Non-pigmented ciliary epithelial cell (primary cell): ENCODE measurements around the gene JAZF1.

ENCODE experiments used
- DNase-seq: peaks from one replicate; pipeline ENCODE4 v3.0.0-alpha.2; 2010; ENCODE audit warnings: low read depth

JAZF1 gene

DNA sequence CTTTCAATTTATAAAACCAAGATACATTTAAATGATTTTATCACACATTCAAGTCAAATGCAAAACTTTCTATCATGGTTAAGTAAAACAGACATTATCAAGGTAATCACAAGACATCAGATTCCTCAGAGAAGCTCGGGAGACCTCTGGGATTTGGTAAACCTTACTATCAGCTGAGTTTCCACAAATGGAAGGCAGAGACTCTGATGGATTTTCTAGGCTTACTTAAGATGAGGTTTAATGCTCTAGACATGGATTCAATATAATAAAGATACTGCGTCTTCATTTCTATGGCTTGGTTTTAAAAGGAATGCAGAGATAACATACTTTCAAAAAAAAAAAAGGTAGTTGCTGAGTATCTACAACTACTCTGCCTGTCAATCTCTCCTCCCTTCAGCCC lies 171.7 kb downstream of the JAZF1 start:
- DNase-seq, result no peak

DNA sequence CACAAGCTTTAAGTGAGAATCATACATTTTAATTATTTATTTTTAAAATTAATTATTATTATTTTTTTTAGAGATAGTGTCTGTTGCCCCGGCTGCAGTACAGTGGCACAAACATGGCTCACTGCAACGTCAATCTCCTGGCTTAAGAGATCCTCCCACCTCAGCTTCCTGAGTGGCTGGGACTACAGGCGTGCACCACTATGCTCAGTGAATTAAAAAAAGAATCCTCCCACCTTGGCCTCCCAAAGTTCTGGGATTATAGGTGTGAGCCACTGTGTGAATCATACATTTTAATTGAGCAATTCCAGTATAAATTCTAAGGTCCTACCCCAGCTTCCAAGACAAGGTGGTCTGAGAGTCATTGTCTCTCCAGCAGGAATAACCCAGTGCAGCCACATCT lies 172.4 kb downstream of the JAZF1 start:
- DNase-seq, result no peak

DNA sequence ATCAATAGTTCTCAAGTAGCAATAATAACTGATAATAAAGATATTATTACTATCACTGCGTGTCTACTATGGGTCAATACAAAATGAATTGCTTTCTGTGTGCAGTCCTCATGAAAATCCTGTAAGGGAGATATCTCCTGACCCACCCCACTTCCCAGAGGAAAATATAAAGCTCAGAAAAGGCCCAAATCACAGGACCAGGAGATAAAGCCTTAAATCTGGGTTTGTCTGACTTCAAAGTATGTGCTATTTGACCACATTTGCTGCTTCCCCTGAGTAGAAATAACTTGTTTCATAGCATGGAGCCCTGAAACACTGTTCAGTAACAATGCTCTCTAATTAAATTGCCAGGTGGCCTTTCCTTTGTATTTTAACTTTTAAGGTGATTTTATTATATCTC lies 174.1 kb downstream of the JAZF1 start:
- no peak for DNase-seq

DNA sequence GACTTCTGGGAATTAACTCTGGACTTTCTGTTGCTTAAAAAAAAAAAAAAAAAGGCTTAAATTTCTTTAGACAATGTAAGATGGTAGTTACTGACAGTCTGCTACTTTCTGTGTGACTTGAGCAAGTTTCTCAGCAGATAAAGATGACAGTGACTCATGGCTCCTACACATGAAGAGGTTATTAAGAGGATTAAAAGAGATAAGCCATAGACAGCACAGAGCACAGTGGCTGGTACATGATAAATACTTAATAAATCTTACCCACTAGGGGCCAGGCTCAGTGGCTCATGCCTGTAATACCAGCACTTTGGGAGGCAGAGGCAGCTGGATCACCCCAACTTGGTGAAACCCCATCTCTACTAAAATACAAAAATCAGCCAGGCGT lies 174.8 kb downstream of the JAZF1 start:
- DNase-seq, result no peak

DNA sequence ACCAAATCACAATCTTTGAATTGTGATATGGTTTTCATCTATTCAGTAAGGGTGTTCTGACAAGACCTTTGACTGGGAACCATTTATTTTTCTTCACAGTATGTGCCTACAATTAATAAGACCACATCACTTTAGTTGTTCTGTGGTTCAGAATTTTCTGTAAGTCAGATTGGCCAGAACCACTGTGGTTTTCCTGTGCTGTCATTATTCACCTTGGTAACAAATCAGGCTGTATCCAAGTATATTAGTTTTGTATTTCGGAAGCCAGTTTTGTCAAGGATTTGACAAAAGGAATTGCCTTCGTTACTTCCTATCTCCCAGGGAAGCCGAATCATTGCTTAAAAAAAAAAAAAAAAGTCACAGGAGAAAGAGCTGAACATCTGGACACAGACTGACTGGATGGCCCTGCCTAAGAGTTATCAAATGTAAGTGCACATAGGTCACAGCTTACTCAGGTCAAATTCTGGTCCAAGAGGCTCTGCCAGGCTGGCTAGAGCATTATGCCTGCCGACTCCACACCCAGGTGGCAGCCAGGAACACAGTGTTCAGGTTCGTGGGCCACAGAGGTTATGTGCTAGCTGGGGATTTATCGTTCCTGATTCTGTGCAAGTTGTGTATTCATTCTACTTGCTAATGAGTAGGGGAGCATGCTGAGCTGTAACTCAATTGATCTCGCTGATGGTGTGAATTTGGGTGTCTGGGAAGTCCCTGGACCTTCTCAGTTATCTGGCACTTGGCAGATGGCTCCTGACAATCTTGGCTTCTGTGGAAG lies 175.3 kb downstream of the JAZF1 start:
- DNase-seq, result no peak

DNA sequence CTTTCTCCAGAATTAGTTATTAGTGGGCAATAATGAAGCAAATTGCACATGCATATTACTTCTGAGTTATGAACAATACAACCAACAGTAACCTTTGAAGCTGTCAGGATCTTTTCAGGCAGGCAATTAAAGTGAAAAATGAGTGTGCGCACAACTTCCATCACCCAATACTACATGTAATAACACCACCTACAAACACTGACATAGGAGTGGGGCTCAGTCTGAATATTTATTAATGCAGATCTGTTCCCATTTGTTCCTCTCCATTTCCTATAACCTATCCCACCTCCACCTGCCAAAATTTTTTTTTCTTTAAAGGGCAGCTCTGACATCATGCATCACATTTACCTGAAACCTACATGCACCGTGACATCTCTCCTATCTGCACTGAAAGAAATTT lies 177.2 kb downstream of the JAZF1 start:
- DNase-seq, result no peak

DNA sequence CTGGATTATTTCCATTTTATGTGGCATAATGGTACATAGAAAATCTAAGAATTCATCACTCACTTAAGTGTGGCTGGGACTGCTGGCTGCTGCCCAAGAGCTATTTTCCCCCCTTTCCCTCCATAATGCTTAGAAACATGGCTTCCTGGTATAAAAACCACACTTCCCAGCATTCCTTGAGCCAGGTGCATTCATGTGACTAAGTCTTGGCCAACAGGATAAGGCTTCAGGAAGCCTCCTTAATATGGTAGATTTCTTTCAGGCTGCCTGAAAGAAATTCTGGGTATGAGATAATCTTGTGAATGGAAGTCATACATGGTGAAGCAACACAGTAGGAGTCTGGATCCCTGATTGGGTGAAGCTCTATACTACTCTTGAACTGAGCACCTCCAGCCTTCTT lies 178.0 kb downstream of the JAZF1 start:
- no peak for DNase-seq

DNA sequence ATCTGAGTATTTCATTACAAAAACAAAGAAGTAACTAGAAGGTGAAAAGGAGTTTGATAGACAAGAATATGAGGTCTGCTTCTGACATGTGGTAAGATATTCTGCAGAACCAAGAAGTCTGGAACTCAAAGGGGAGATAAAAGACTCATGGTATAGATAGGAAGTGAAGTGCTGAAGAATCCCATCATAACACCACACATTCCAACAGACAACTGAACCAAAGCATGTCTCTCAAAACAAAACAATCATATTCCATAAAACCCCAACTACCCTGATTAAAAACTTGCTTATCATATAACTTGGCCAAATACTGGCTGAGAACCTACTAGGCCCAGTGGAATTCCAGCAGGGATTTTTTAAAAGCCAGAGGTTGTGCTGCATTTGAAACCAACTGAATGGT lies 178.7 kb downstream of the JAZF1 start:
- no peak for DNase-seq

DNA sequence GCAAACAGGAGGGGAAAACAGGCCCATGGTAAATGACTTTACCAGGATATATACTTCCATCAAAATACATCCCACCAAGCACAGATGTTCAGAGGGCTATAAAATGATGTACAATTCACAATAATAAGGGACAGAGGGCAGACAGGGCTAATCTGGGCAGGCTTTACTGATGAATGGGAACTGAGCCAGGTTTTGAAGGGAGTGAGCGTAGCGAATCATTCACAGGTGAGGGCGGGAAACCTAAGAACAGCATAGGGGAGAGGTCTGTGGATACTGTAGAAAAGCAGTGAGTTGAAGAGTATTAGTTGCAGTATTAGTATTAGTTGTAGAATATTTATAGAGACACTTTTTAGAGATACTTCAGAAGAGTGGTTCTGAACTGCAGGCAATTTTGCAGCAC lies 180.8 kb downstream of the JAZF1 start:
- no peak for DNase-seq

DNA sequence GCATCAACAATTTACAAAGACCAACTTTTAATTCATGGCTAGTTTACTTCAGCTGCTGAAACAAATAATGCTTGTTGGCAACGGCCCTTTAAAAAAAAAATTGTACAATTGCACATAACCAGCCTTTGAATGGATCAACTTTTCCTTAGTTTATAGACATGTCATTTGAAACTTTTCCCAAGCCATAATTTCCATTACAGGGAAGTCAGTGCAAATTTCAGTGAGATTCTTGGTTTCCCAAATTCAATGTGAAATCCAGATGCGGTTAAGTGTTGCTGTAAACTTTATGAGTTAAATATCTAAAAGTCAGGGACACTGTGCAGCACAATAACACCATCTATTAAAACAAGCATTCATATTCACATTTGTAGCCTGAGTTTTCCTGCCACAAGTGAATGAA lies 182.2 kb downstream of the JAZF1 start:
- no peak for DNase-seq

DNA sequence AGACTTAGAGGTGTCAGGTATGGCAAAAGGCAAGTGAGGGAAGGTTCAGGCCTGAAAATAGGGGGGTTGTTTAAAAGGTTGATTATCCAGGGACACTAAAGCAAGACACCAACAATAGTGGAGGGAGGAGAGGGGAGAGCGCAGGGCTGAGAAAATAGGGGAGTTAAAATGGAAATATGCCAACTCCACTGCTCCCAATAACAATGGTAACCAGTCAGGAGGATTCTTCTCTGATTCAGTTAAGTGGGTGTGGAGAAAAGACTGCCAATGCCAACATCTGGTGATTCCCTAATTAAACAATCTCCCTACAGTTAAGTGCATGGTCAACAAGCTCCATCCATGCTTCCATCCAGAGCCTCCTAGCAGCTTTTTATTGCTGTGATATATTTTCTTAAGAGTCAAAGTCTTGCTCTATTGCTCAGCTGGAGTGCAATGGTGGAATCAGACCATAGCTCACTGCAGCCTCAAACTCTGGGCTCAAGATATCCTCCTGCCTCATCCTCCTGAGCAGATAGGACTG lies 183.3 kb downstream of the JAZF1 start:
- DNase-seq, result no peak

DNA sequence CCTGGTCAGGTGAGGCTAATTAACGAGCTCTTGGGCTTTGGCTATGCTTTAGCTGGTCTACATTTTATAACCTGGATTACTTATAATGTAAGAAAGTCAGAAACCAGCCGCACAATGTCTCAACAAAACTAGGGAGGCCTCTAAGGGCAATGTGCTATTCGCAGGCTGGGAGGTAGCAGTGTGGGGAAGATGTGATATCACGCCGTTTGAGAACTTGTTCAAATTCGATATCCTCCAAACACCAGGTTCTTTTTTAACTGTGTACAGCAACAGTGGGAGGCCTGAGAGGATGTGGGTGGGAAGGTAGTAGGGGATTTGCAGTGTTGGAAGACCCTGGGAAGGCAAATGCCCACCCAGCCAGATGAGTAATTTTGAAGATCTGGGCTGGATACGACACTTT lies 184.5 kb downstream of the JAZF1 start:
- DNase-seq, result no peak

DNA sequence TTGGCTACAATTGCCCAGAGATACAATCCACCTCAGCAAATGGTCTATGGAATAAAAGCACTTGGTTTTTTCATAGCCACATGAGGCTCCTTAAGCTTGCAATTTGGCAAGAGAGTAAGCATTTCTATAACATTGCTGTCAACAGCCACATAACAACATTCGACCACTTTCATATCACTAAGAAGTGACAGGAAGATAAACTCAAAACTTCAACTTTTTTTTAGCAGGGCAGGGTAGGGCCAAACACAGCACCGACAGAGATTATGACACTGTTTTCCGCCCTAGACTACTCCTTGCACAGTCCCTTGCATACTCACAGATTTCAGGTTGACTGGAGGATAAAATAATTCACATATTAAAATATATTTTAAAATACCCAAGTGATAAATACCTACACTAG lies 185.4 kb downstream of the JAZF1 start:
- DNase-seq, result no peak

DNA sequence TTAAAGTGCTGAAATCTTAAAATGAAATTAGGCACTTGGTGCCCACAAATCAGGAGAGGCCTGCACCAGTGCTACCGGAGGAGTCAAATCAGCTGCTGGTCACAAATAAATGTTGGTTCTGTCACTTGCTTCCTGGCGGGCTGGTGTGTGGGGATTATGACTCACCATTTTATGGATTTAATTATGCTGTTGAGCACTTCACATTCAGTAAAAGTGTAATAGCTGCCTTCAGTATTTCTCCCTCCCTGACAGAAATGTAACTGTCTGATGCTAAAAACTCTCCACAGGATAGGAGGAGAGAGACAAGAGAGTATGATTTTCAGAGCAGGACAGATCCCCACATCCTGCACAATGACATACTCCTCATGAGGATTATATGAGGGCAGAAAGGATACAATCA lies 186.0 kb downstream of the JAZF1 start:
- no peak for DNase-seq

DNA sequence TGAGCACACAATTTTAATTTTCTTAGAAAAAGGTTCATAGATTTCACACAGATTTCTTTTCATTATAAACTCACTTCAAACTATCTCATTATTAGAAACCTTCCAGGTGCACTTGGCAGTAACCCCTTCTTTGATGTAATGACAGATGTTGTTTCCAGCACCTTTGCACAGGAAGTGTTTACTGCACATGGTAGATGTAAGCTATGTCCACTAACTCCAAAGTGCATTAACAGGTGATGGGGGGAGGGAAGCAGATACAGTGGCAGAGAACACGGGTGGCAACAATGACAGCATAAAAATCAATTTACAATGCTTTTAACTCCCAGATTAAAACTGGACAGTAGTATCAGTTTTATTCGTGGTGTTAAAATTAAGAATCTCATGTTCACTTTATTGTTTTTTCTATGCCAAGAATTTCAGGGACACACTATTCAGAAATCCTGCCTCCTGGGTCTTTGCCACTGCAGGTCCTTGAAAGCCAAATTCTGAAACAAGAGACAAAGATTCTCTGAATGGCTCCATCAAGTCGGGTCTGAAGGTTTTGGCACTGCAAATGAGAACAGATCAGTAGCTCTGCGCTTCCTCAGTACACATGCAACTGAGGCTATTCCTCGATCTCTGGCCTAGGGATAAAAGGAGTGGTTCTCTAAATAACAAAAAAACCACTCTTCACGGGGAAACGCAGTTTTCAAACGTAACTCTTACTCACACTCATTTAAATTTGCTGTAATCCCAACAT lies 187.7 kb downstream of the JAZF1 start:
- DNase-seq, result no peak

DNA sequence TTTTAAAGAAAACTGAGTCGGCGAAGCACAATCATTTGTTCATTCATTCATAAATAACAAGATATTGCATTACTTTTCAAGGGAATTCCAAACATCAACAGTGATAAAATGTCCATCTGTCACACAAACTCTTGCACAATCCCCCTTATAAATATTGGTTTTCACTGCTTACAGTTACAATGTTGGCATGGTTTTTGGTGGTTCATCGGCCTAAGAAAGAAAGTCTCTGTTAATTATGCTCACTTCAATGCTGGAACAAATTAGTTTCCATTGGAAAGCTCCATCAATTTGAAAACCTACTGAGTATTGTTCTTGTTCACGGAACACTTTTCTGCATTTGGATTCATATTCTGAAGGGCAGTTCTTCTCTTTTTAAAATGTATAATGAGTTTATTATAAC lies 188.5 kb downstream of the JAZF1 start:
- no peak for DNase-seq

DNA sequence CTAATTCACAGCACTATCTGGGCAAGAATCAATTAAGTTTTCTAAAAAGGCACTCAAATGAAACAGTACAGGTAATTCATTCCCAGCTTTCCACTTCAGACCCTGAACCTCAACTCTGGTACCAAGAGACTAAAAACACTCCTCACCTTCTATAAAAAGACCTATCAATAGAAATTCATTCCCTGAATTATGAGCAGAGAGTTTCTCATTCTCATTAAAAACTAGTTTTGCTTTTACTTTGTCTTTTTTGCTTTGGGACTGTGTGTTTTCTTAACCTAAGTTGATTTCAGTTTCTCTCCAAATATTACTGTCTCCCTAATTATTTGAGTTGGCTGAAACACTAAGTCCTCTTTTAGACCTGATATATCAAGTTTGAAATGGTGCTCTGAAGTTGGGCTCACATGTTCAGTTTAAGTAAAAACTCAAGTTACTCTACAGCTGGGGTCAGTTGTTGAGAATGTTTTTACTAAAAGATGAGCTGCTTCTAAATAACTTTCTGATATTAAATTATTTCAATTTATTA lies 189.5 kb downstream of the JAZF1 start:
- DNase-seq, result no peak

DNA sequence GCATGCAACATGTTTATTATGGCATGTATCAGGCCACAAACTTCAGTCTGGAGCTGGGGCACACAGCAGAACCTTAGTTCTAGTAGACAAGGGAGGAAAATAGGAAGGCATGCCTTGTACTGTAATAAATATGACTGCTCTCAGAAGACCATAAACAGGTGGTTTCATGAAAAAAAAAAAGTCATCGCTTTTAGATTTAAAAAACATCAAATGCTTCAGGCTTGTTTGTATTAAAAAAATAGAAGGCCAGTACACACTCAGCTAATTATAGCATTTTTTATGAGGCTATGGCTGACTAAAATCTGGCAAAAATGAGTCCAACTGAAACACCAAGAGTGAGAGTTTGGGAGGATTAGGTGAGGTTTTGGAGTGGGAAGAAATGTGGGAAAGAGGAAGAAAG lies 204.1 kb downstream of the JAZF1 start:
- DNase-seq, result no peak

DNA sequence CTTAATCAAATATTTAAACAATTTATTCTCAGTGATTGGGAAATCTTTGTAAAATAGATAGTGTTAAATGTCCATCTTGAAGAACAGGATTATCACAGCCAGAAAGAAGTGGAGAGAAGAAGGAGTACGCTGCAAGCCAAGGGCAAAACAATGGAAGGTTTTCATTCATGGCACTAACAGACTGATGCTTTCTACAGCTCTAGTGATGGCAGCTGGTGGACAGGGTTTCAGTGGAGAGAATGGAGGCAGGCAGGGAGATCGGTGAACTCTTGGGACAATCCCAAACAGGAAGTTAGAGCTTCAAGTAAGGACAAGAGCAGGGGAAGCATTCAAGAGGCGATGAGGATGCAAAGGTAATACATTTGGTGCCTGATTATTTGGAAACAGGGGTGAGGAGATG lies 207.0 kb downstream of the JAZF1 start:
- DNase-seq, result no peak

DNA sequence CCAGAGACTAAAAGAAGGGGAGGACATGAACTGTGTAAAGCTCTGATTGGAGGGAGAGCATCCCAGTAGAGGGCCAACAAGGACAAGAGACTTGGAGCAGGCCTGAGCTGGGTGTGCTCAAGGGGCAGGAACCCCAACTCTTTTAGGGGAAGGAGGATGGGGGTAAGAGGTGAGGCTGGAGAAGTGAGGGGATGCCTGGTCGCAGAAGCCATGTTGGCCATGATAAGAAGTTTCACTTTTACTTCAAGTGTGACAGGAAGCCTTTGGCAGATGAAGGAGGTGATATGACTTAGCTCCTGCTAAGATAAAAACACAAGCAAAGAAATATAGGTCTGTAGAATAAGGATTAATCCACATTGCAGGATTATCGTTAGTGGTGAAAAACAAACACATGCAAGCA lies 208.3 kb downstream of the JAZF1 start:
- DNase-seq, result no peak

DNA sequence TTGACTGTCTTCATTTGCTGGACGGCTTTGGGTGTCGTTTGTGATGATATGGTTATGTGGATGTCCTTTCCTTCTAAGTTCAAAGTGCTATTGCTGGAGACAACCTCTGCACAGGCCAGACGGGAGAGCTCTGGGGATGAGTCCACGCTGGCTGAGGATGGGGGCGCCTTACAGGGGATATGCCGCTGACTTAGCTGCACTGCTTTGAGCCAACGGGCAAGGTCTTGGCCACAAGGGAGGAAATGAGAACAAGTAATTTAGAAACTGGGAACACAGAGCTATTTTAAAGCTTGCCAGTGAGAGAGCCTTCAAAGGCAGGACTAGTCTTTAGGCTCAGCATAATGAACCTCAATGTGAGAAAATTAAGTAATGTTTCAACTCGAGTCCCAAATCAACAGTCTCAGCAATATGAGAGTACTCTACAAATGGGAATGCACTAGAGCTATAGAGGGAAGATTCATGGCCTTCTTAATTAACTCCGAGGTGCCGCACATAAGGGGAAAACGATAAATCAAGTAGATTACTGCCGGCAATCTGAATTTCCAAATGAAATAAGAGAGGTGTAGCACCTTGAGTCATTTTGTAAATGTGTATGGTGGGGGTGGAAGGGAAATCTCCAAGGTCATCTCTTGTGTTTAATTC lies 209.3 kb downstream of the JAZF1 start:
- no peak for DNase-seq

DNA sequence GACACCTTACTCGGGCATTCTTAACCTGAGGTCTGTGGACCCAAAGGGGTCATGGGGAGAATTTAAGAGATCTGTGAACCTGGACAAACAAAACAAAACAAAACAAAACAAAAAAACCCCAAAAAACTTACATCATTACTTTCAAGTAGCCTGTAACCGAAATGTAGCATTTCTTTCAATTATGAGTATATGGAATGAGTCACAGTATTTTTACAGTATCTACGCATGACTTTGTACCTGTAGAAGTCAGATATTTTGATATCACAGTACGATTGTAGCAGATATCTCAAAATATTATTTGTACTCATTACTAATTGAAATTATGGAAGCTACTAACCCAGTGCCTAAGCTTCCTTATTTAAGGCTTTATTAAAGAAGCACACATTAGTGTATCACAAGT lies 210.2 kb downstream of the JAZF1 start:
- no peak for DNase-seq

DNA sequence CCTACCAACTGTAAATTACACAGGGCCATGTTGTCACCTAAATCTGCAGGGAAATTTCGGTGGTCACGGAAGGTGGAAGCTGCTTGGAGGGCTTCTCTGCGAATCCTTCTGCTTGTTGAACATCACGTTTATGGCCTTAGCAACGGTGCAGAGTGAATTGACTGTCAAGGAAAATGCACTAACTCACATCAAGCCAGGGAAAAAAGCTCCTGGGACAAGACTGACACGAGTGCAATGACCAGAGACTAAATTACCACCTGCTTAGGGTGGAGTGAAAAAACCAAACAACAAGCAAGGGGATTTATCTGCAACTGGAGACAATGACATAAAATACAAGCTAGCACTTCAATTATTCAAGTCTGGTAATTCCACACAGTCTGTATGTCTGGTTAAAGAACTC lies 211.2 kb downstream of the JAZF1 start:
- no peak for DNase-seq
